GM23338 (cell line): Measurements from ENCODE around the gene NID1. TPM values are rescaled to one million over a fixed set of nuclear protein-coding genes. Genes with fewer than 3 reads are reported as not detected.

Experiments used
- ATAC-seq: fragments of 200-7000 bp; cut with Tn5 transposase; 3 replicates; pipeline ENCODE4 v1.9.1; 2020
- DNase-seq: peaks from one replicate; pipeline ENCODE4 v3.0.0-alpha.2; 2015; ENCODE audit warnings: low spot score
- H2AFZ ChIP-seq: fragments of 200-600 bp; sonication (generic); 2 replicates; pipeline ENCODE4 v1.8.0; 2016; ENCODE audit warnings: antibody characterized with exemption, mild to moderate bottlenecking, moderate library complexity
- H3F3A ChIP-seq: fragments of 200-600 bp; sonication (generic); replicated peaks from 2 replicates; pipeline ENCODE4 v1.8.0; 2017; ENCODE audit warnings: antibody characterized with exemption, mixed run types, low read depth
- H3K27ac ChIP-seq: fragments of 200-600 bp; sonication (generic); 2 replicates; pipeline ENCODE4 v1.6.1; 2016; ENCODE audit warnings: low read depth
- H3K27me3 ChIP-seq: fragments of 200-600 bp; sonication (generic); 2 replicates; pipeline ENCODE4 v1.8.0; 2016; ENCODE audit warnings: mild to moderate bottlenecking, mixed run types, moderate library complexity; ENCODE audit not compliant: insufficient read depth
- H3K36me3 ChIP-seq: fragments of 200-600 bp; sonication (generic); 2 replicates; pipeline ENCODE4 v1.8.0; 2016; ENCODE audit warnings: mild to moderate bottlenecking; ENCODE audit not compliant: insufficient read depth
- H3K4me1 ChIP-seq: fragments of 200-600 bp; sonication (generic); 2 replicates; pipeline ENCODE4 v1.8.0; 2016; ENCODE audit warnings: mild to moderate bottlenecking, moderate library complexity; ENCODE audit not compliant: insufficient read depth
- H3K4me2 ChIP-seq: fragments of 200-600 bp; sonication (generic); 2 replicates; pipeline ENCODE4 v1.7.1; 2017; ENCODE audit warnings: mixed run types
- H3K4me3 ChIP-seq: fragments of 200-600 bp; sonication (generic); 2 replicates; pipeline ENCODE4 v1.6.1; 2016; ENCODE audit warnings: mixed run types
- H3K79me2 ChIP-seq: fragments of 200-600 bp; sonication (generic); replicated peaks from 2 replicates; pipeline ENCODE4 v1.8.0; 2017; ENCODE audit warnings: mild to moderate bottlenecking; ENCODE audit not compliant: insufficient read depth
- H3K9me2 ChIP-seq: fragments of 200-600 bp; sonication (generic); 2 replicates; pipeline ENCODE4 v1.8.0; 2017; ENCODE audit not compliant: insufficient read depth
- H4K20me1 ChIP-seq: fragments of 200-600 bp; sonication (generic); replicated peaks from 2 replicates; pipeline ENCODE4 v1.8.0; 2017; ENCODE audit warnings: mild to moderate bottlenecking; ENCODE audit not compliant: insufficient read depth
- H3K27ac Mint-ChIP-seq: 2 replicates; pipeline ENCODE4 v1.8.0; 2020; ENCODE audit warnings: inconsistent platforms, mild to moderate bottlenecking, moderate library complexity, mixed read lengths
- H3K27me3 Mint-ChIP-seq: 3 replicates; pipeline ENCODE4 v1.8.0; 2022; ENCODE audit warnings: low read depth, mild to moderate bottlenecking, moderate library complexity, mixed read lengths, inconsistent platforms; ENCODE audit not compliant: insufficient read depth, poor library complexity
- H3K36me3 Mint-ChIP-seq: 3 replicates; pipeline ENCODE4 v1.8.0; 2021; ENCODE audit warnings: low read depth, mild to moderate bottlenecking, inconsistent platforms, moderate library complexity, mixed read lengths
- H3K4me1 Mint-ChIP-seq: 3 replicates; pipeline ENCODE4 v1.8.0; 2020; ENCODE audit warnings: mild to moderate bottlenecking, inconsistent platforms, mixed read lengths
- H3K4me3 Mint-ChIP-seq: 3 replicates; pipeline ENCODE4 v1.8.0; 2021; ENCODE audit warnings: moderate library complexity, mild to moderate bottlenecking, inconsistent platforms, mixed read lengths
- H3K9me3 Mint-ChIP-seq: 3 replicates; pipeline ENCODE4 v1.8.0; 2020; ENCODE audit warnings: moderate library complexity, mild to moderate bottlenecking, inconsistent platforms, mixed read lengths
- EZH2 ChIP-seq: fragments of 200-600 bp; sonication (generic); IDR thresholded peaks from one replicate; pipeline ENCODE4 v1.8.0; 2017; ENCODE audit warnings: antibody characterized with exemption, mild to moderate bottlenecking, low read depth; ENCODE audit not compliant: unreplicated experiment
- JUNB ChIP-seq: IDR thresholded peaks from one replicate; pipeline ENCODE4 v1.6.1; 2016; ENCODE audit warnings: antibody characterized with exemption; ENCODE audit not compliant: unreplicated experiment
- STAT1 ChIP-seq: IDR thresholded peaks from one replicate; pipeline ENCODE4 v1.6.1; 2016; ENCODE audit warnings: antibody characterized with exemption; ENCODE audit not compliant: unreplicated experiment
- ZNF114 ChIP-seq: fragments of 250-450 bp; sonication (Bioruptor Pico); IDR thresholded peaks from 2 replicates; pipeline ENCODE4 v1.5.0; 2020; ENCODE audit warnings: mild to moderate bottlenecking, moderate library complexity
- ZNF331 ChIP-seq: fragments of 250-450 bp; sonication (Bioruptor Pico); IDR thresholded peaks from 2 replicates; pipeline ENCODE4 v1.5.0; 2020; ENCODE audit warnings: low read depth, mild to moderate bottlenecking, moderate library complexity
- polyA plus RNA-seq: library from polyadenylated mRNA; unstranded; fragments of >200 nt; fragmentation: Nextera tagmentation; extraction: Ambion mirVana; gene quantifications from 2 replicates; pipeline ENCODE4 v1.2.1, GENCODE V29; 2016
- total RNA-seq: library from RNA; depleted of rRNA; stranded (reverse); fragments of >200 nt; shearing (Covaris generic); gene quantifications from 2 replicates; pipeline ENCODE4 v1.2.3, GENCODE V29; 2014
- TF ChIP-seq, protein P1 (sequence below): IDR thresholded peaks from one replicate; pipeline ENCODE4 v1.6.1; 2018; ENCODE audit warnings: antibody characterized with exemption; ENCODE audit not compliant: unreplicated experiment
- TF ChIP-seq, protein P2 (sequence below), 2 experiments: fragments of 200-600 bp in 1 of 2; sonication (generic) in 1 of 2; conservative IDR thresholded peaks; 2 replicates each; pipeline versions ENCODE4 v1.5.1 to v1.6.1; 2016 to 2017; ENCODE audit warnings: antibody characterized with exemption in 2 of 2, low read depth in 2 of 2, mild to moderate bottlenecking in 2 of 2, moderate library complexity in 1 of 2
- TF ChIP-seq, protein P3 (sequence below): fragments of 250-450 bp; sonication (Bioruptor Pico); IDR thresholded peaks from 2 replicates; pipeline ENCODE4 v1.5.0; 2020; ENCODE audit warnings: mild to moderate bottlenecking, moderate library complexity
- TF ChIP-seq, protein P4 (sequence below): IDR thresholded peaks from 2 replicates; pipeline ENCODE4 v1.6.1; 2016; ENCODE audit warnings: antibody characterized with exemption

Gene NID1
- total and polyA plus RNA-seq, 2 experiments from 2014 or later = 7.1 to 32.5 TPM

DNA sequence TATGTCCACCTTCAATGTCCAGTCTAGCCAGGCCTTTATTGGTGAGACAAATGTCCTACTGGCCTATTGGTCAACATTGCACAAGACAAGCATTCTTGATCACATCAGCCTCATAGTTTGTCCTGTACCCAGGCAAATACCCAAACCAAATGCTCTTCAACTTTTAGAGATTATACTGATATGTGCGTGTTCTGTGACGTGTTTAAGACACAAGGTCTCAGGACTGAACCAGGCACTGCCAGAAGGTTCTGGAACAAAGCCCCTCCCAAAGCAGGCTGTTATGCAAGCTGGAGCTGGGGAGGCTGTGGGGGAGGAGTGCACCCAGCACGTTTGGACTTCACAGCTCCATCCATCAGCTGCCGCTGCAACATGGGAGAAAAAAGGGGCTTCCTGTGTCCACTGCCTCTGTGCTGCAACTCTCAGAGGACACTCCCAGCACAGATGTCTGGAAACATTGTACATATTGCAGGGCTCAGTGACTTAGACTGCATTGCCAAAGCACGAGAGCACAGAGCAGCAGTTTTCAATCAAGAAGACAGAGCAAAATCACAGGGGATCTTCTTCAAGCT, 45.9 kb downstream of the NID1 start:
- no peak overlapping the region for H3K27ac ChIP-seq
- TF ChIP-seq JUNB = no peak
- TF ChIP-seq, protein P1, sequence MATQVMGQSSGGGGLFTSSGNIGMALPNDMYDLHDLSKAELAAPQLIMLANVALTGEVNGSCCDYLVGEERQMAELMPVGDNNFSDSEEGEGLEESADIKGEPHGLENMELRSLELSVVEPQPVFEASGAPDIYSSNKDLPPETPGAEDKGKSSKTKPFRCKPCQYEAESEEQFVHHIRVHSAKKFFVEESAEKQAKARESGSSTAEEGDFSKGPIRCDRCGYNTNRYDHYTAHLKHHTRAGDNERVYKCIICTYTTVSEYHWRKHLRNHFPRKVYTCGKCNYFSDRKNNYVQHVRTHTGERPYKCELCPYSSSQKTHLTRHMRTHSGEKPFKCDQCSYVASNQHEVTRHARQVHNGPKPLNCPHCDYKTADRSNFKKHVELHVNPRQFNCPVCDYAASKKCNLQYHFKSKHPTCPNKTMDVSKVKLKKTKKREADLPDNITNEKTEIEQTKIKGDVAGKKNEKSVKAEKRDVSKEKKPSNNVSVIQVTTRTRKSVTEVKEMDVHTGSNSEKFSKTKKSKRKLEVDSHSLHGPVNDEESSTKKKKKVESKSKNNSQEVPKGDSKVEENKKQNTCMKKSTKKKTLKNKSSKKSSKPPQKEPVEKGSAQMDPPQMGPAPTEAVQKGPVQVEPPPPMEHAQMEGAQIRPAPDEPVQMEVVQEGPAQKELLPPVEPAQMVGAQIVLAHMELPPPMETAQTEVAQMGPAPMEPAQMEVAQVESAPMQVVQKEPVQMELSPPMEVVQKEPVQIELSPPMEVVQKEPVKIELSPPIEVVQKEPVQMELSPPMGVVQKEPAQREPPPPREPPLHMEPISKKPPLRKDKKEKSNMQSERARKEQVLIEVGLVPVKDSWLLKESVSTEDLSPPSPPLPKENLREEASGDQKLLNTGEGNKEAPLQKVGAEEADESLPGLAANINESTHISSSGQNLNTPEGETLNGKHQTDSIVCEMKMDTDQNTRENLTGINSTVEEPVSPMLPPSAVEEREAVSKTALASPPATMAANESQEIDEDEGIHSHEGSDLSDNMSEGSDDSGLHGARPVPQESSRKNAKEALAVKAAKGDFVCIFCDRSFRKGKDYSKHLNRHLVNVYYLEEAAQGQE = no peak
- TF ChIP-seq, protein P2, sequence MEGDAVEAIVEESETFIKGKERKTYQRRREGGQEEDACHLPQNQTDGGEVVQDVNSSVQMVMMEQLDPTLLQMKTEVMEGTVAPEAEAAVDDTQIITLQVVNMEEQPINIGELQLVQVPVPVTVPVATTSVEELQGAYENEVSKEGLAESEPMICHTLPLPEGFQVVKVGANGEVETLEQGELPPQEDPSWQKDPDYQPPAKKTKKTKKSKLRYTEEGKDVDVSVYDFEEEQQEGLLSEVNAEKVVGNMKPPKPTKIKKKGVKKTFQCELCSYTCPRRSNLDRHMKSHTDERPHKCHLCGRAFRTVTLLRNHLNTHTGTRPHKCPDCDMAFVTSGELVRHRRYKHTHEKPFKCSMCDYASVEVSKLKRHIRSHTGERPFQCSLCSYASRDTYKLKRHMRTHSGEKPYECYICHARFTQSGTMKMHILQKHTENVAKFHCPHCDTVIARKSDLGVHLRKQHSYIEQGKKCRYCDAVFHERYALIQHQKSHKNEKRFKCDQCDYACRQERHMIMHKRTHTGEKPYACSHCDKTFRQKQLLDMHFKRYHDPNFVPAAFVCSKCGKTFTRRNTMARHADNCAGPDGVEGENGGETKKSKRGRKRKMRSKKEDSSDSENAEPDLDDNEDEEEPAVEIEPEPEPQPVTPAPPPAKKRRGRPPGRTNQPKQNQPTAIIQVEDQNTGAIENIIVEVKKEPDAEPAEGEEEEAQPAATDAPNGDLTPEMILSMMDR (conservative IDR thresholded peaks at IDR 0.05; ENCODE audit: low read depth in 2 of 2) = no peak
- no peak for TF ChIP-seq EZH2
- no peak for TF ChIP-seq STAT1
- TF ChIP-seq, protein P3, sequence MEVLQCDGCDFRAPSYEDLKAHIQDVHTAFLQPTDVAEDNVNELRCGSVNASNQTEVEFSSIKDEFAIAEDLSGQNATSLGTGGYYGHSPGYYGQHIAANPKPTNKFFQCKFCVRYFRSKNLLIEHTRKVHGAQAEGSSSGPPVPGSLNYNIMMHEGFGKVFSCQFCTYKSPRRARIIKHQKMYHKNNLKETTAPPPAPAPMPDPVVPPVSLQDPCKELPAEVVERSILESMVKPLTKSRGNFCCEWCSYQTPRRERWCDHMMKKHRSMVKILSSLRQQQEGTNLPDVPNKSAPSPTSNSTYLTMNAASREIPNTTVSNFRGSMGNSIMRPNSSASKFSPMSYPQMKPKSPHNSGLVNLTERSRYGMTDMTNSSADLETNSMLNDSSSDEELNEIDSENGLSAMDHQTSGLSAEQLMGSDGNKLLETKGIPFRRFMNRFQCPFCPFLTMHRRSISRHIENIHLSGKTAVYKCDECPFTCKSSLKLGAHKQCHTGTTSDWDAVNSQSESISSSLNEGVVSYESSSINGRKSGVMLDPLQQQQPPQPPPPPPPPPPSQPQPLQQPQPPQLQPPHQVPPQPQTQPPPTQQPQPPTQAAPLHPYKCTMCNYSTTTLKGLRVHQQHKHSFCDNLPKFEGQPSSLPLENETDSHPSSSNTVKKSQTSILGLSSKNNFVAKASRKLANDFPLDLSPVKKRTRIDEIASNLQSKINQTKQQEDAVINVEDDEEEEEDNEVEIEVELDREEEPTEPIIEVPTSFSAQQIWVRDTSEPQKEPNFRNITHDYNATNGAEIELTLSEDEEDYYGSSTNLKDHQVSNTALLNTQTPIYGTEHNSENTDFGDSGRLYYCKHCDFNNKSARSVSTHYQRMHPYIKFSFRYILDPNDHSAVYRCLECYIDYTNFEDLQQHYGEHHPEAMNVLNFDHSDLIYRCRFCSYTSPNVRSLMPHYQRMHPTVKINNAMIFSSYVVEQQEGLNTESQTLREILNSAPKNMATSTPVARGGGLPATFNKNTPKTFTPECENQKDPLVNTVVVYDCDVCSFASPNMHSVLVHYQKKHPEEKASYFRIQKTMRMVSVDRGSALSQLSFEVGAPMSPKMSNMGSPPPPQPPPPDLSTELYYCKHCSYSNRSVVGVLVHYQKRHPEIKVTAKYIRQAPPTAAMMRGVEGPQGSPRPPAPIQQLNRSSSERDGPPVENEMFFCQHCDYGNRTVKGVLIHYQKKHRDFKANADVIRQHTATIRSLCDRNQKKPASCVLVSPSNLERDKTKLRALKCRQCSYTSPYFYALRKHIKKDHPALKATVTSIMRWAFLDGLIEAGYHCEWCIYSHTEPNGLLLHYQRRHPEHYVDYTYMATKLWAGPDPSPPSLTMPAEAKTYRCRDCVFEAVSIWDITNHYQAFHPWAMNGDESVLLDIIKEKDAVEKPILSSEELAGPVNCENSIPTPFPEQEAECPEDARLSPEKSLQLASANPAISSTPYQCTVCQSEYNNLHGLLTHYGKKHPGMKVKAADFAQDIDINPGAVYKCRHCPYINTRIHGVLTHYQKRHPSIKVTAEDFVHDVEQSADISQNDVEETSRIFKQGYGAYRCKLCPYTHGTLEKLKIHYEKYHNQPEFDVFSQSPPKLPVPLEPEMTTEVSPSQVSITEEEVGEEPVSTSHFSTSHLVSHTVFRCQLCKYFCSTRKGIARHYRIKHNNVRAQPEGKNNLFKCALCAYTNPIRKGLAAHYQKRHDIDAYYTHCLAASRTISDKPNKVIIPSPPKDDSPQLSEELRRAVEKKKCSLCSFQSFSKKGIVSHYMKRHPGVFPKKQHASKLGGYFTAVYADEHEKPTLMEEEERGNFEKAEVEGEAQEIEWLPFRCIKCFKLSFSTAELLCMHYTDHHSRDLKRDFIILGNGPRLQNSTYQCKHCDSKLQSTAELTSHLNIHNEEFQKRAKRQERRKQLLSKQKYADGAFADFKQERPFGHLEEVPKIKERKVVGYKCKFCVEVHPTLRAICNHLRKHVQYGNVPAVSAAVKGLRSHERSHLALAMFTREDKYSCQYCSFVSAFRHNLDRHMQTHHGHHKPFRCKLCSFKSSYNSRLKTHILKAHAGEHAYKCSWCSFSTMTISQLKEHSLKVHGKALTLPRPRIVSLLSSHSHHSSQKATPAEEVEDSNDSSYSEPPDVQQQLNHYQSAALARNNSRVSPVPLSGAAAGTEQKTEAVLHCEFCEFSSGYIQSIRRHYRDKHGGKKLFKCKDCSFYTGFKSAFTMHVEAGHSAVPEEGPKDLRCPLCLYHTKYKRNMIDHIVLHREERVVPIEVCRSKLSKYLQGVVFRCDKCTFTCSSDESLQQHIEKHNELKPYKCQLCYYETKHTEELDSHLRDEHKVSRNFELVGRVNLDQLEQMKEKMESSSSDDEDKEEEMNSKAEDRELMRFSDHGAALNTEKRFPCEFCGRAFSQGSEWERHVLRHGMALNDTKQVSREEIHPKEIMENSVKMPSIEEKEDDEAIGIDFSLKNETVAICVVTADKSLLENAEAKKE (CRISPR knock-in tag) = no peak
- no peak for TF ChIP-seq ZNF114 (CRISPR knock-in tag)
- TF ChIP-seq ZNF331 (CRISPR knock-in tag) = no peak
- TF ChIP-seq, protein P4, sequence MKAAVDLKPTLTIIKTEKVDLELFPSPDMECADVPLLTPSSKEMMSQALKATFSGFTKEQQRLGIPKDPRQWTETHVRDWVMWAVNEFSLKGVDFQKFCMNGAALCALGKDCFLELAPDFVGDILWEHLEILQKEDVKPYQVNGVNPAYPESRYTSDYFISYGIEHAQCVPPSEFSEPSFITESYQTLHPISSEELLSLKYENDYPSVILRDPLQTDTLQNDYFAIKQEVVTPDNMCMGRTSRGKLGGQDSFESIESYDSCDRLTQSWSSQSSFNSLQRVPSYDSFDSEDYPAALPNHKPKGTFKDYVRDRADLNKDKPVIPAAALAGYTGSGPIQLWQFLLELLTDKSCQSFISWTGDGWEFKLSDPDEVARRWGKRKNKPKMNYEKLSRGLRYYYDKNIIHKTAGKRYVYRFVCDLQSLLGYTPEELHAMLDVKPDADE = no peak
- no peak overlapping the region for H2AFZ ChIP-seq
- Mint-ChIP-seq H3K27ac (no peak overlapping the region), H3K4me3 (no peak overlapping the region), H3K36me3 (peaks cover 2% of the 10 kb centered on the region; the same call in 1 of the 3 replicates), H3K27me3 (no peaks in the 10 kb centered on the region), H3K9me3 (no peaks in the 10 kb centered on the region), H3K4me1 (no peaks in the 10 kb centered on the region; the same call in 2 of the 3 replicates)
- H3K4me3 ChIP-seq = no peak overlapping the region
- H3K9me2 ChIP-seq = no peaks in the 10 kb centered on the region
- H3F3A ChIP-seq = no peaks in the 10 kb centered on the region
- DNase-seq = no peak
- no peaks in the 10 kb centered on the region for H3K79me2 ChIP-seq
- no peak for ATAC-seq
- H3K4me2 ChIP-seq = no peak overlapping the region
- H3K4me1 ChIP-seq = no peaks in the 10 kb centered on the region
- H4K20me1 ChIP-seq = no peaks in the 10 kb centered on the region; the same call in 1 of the 2 replicates
- 0 out of 2 replicates have a peak, but pooled peaks cover 2% of the 10 kb centered on the region for H3K36me3 ChIP-seq
- H3K27me3 ChIP-seq = no peaks in the 10 kb centered on the region
